ENCODE data around the gene HSP90AB1. TPM values are rescaled to one million over a fixed set of nuclear protein-coding genes. Genes with fewer than 3 reads are reported as not detected.

Gene HSP90AB1
- total RNA-seq, 4 donors from 2014 or later, result 336 to 897 (median 564) TPM

GRCh38 chr6:44232676-44233566, 14.0 kb upstream of the HSP90AB1 start:
- Histone ChIP-seq H3K27me3 (no peaks in the 10 kb centered on the region), H3K27ac (peak overlapping the region; percentile 97 to 99), H3K4me1 (peaks cover 16 to 35% of the 10 kb centered on the region in 2 donors), H3K4me3 (no peak overlapping the region), H3K36me3 (no peaks in the 10 kb centered on the region), H3K9me3 (no peaks in the 10 kb centered on the region)
- intact Hi-C loops (cut with DNase I; ENCODE audit: low total_unique reads), result loop anchor here (10.0 kb wide), 1 partner anchor 58 kb away; no protein-coding TSS in a partner anchor
- DNase-seq, result no peak
- TF ChIP-seq CTCF (IDR thresholded peaks at IDR 0.05) (no peak), POLR2A (IDR thresholded peaks at IDR 0.05) (no peak)

- Histone ChIP-seq H3K4me3 (no peak overlapping the region), H3K36me3 (no peaks in the 10 kb centered on the region), H3K9me3 (no peaks in the 10 kb centered on the region), H3K27ac (peak overlapping the region; percentile 97 to 99), H3K27me3 (no peaks in the 10 kb centered on the region), H3K4me1 (peaks cover 16 to 35% of the 10 kb centered on the region in 2 donors)
- TF ChIP-seq POLR2A (IDR thresholded peaks at IDR 0.05) (no peak), CTCF (IDR thresholded peaks at IDR 0.05) (no peak)
- no peak for DNase-seq
- intact Hi-C loops (cut with DNase I; ENCODE audit: low total_unique reads), result loop anchor here (10.0 kb wide), 1 partner anchor 59 kb away; no protein-coding TSS in a partner anchor
Observed at GRCh38 chr6:44233567-44234100, 13.3 kb upstream of the HSP90AB1 start.

GRCh38 chr6:44234101-44235025, 12.5 kb upstream of the HSP90AB1 start:
- intact Hi-C loops (cut with DNase I; ENCODE audit: low total_unique reads), result loop anchor here (10.0 kb wide), 1 partner anchor 60 kb away; no protein-coding TSS in a partner anchor
- no peak overlapping the region for H3K4me3 ChIP-seq
- no peaks in the 10 kb centered on the region for H3K9me3 ChIP-seq
- peaks cover 16 to 35% of the 10 kb centered on the region in 2 donors for H3K4me1 ChIP-seq
- H3K27me3 ChIP-seq, result no peaks in the 10 kb centered on the region
- no peaks in the 10 kb centered on the region for H3K36me3 ChIP-seq
- TF ChIP-seq POLR2A (IDR thresholded peaks at IDR 0.05) (no peak), CTCF (IDR thresholded peaks at IDR 0.05) (peak; percentile 74 to 87 (median 80))
- H3K27ac ChIP-seq, result peak overlapping the region; percentile 97 to 99
- peak; percentile 87 to 91 for DNase-seq

DNA sequence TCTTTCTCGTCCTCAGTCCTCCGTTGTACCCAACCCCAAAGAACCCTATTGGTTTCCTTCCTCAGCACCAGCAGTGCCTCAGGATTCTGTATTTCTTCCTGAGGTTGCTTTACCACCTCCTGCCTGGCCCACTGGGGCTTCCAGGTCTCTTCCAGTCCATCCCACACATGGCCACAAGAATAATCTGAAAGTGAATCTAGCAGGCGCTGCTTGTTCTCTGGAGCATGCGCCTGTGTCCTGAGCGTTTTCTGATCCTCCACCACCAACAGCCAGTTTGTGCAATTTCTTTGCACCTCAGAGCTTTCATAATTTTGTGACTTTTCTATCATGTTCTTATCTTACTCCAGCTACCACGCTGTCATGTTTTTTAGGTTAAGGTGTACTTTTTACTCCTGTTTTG, 11.6 kb upstream of the HSP90AB1 start:
- no peaks in the 10 kb centered on the region for H3K27me3 ChIP-seq
- H3K9me3 ChIP-seq, result no peaks in the 10 kb centered on the region
- H3K4me3 ChIP-seq, result no peak overlapping the region
- no peaks in the 10 kb centered on the region for H3K36me3 ChIP-seq
- TF ChIP-seq CTCF (IDR thresholded peaks at IDR 0.05), result no peak
- TF ChIP-seq POLR2A (IDR thresholded peaks at IDR 0.05), result no peak
- no peak for DNase-seq
- peak overlapping the region; percentile 97 to 99 for H3K27ac ChIP-seq
- intact Hi-C loops (cut with DNase I; ENCODE audit: low total_unique reads), result loop anchor here (10.0 kb wide), 1 partner anchor 60 kb away; no protein-coding TSS in a partner anchor
- peaks cover 16 to 35% of the 10 kb centered on the region in 2 donors for H3K4me1 ChIP-seq
